OCI-LY7 (cell line): Measurements from ENCODE around the gene MAP3K1.

Experiments
- CTCF ChIP-seq: fragments of 200-600 bp; sonication (generic); conservative IDR thresholded peaks from 2 replicates; pipeline ENCODE4 v1.5.1; 2014; ENCODE audit warnings: mild to moderate bottlenecking, antibody characterized with exemption, low read length, moderate library complexity, mixed read lengths
- EZH2phosphoT487 ChIP-seq: fragments of 200-600 bp; sonication (generic); IDR thresholded peaks from 2 replicates; pipeline ENCODE4 v1.6.1; 2018; ENCODE audit warnings: low read depth, borderline replicate concordance, mild to moderate bottlenecking, mixed run types, antibody characterized with exemption, low read length, moderate library complexity, mixed read lengths

GRCh38 chr5:56831773-56832172 is 16.4 kb downstream of the MAP3K1 start:
- TF ChIP-seq CTCF, result no peak
- no peak for TF ChIP-seq EZH2phosphoT487
